Endometrium (tissue), 2 donors: ENCODE data around the gene PSENEN.
"Not testable (repeated sequence)": the region's sequence is repeated elsewhere in the genome, so short reads cannot be mapped to it uniquely, and the experiment has no call there.

ENCODE experiments used
- FAIRE-seq: peaks from 2 replicates; lab custom pipeline; 2012; peaks lifted over from hg19 to GRCh38; lab: Jason Lieb, UNC
- donor health status: control.
- donor health status: control.

PSENEN gene

DNA sequence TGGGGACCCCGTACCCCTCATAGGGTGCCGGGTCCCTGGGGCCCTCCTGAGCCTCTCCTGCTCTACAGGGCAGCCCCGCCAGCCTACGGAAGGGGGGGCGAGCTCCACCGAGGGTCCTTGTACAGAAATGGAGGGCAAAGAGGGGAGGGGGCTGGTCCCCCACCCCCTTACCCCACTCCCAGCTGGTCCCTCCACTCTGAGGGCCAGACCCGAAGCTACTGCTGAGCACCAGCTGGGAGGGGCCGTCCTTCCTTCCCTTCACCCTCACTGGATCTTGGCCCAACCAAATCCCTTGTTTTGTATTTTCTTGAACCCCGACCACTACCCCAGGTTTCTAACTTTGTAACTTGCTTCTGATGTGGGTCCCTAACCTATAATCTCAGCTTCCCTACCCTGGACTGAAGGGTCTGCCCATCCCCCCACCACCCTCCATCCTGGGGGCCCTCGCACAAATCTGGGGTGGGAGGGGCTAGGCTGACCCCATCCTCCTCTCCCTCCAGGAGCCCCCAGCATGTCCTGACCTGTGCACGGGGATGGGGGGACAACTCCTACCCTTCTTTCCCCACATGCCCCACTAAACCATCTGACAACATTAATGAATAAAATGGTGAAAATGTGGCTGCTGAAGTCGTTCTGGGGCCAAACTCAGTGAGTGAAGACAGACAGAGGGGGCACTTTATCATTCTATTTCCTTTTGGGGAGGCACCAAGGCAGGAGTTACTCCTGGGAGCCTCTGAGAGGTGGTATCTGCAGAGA, 42.9 kb downstream of the PSENEN start:
- no peak for FAIRE-seq

DNA sequence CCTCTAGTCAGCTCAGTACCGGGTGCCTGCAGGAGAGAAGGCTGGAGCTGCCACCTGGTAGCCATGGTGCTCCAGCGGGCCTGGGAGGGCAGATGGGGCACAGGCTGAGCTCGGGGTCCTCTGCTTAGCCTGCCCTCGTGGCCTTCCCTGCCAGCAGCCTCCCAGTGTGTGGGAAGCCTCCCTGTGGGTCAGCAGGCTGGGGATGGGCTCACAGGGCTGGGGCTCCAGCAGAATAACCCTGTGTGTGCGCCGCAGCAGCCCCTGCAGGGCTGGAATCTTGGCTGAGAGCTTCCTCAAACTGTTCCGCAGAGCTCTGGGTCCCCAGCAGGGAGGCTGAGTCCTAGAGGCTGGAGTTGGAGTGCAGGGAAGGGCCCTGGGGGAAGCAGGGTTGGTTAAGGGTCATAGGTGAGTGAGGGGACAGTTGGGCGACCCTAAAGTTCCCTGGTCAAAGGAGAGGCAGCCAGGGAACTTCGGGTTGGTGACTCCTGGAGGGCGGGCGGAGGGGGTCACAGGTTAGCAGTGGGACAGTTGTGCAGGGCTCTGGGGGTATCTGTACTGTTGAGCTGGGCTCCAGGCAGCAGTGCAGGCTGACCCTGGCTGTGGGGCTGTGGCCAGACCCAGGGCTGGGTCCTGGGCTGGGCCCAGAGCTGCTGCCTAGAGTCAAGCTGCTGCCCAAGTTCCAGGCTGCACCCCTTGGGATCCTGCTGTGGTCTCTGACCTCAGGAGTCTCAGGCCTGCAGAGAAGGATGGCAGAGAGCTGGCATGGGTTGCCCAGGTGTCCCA, 43.9 kb downstream of the PSENEN start:
- FAIRE-seq, result no peak

DNA sequence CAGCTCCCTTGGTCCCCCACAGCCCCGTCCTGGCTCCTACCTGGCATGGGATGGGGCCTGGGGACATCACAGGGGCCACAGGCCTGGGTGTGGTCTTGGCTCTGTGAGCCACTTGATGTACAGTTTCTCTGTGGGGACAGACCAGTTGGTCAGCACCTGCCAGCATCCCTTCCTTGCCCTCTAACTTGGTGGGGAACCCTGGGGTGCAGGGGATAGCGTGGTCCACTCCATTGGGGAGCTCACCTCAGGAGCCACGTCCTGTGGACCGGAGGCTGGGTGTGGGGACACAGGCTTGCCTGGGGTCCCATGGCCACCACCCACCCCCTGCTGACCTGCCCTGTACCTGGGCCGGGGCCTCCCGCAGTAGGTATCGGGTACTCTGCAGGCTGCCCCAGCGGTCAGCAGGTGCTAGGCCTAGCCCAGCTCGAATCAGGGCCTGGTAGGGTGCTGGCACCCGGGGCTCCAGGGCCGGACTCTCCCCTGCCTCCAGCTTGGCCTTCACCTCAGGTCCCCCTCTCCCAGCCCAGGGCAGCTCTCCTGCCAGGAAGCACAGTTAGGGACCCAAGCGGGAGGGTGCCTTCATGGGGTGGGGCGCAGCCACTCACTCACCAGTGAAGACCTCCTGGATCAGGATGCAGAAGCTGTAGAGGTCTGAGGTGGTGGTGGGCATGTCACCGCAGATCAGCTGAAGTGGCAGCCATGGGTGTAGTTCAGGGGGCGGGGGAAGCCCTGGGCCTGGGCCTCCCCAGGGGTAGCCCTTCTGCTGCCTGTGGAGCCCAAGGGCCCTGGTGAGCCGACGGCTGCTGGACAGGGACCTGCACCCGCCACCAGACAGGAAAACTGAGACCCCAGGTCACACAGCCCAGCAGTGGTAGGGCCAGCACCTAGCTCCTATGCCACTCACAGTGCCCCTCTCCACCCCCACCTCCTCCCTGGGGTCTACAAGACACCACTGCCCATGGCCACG, 44.8 kb downstream of the PSENEN start:
- FAIRE-seq, result no peak

DNA sequence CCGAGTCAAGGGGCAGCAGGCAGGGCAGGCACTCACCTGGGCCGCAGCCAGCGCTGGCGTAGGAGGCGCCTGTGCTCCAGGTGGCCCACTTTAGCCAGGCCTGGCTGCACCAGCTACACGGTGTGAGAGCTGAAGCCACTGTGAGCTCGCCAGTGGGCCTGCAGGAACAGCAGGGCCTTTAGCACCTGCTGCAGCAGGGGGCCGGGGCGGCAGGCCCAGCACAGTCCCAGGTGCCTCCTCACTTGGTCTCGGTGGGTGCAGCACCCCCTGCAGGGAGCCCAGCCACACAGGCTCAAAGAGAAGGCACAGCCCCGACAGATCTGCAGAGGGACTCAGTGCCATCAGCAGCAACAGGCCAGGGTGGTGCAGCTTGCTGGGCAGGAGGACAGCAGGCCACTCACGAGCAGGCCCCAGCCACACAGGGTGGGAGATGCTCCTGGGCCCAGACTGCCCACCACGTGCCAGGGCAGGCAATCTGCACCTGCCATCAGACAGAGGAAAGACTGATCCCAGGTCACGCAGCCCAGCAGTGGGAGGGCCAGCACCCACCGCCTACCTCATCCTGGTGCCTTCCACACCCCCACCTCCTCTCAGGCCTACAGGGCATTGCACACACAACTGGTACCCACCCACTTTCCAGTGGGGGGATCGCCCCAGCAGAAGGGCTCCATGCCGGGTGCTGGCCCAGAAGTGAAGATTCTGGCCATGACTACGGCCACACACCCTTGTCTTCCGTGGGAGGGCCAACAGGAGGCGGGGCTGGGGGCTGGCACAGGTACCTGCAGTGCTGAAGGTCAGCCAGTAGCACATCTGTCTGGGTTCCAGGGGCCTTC, 45.7 kb downstream of the PSENEN start:
- FAIRE-seq, result no peak

DNA sequence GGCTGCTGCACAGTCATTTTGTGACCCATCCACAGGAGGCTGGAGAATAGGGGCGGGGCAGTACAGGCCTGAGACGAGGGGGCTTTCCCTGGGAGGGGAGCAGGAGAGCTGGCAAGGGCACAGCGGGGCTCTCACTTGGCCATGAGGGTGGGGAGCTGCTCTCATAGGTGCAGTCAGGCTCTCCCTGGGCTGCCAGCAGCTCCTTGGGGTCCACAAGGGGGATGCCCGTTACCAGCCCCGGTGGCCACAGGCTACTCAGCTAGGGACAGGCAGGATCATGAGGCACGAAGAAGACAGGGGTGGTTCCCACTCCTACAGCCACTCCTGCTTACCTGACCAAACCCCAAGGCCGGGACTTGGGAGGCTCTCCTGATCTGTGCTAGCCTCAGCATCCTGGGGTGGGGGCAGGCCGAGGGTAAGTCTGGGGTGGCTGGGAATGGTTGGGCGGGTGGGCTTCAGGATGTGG, 46.4 kb downstream of the PSENEN start:
- FAIRE-seq, result no peak

DNA sequence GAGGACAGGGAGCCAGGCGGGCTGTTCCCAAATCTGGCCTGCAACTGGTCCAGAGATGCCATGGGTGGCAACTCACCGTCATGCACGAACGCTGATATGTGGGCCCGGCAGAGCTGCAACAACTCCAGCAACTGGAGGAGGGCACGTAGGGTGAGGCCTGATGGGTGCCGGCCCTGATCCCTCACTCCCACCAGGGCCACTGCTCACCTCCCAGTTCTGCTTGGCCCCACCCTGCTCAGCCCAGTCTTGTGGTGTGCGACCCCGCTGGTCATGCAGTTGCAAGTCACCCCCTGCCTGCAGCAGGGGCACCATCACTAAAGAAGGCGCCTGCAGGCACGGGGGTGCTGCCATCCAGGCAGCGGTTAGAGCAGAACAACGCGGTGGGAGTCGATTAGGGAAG, 46.9 kb downstream of the PSENEN start:
- no peak for FAIRE-seq

DNA sequence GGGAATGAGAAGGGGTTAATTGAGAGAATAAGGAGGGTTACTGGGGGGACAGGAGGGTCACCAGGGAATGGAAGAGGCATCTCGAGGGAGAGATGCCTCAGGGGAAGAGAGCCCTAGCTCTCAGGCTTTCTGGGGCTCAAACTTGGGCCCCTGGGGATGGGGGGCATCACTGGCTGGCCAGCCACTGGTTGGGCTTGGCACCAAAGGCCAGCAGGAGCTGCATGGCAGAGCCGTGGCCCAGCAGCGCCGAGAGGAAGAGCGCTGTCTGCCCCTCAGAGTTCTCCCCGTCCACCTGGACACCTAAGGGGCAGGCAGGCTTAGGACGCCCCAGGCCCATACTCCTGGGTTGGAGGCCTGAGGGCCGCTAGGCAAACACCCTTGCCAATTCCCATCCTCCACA, 47.4 kb downstream of the PSENEN start:
- no peak for FAIRE-seq

DNA sequence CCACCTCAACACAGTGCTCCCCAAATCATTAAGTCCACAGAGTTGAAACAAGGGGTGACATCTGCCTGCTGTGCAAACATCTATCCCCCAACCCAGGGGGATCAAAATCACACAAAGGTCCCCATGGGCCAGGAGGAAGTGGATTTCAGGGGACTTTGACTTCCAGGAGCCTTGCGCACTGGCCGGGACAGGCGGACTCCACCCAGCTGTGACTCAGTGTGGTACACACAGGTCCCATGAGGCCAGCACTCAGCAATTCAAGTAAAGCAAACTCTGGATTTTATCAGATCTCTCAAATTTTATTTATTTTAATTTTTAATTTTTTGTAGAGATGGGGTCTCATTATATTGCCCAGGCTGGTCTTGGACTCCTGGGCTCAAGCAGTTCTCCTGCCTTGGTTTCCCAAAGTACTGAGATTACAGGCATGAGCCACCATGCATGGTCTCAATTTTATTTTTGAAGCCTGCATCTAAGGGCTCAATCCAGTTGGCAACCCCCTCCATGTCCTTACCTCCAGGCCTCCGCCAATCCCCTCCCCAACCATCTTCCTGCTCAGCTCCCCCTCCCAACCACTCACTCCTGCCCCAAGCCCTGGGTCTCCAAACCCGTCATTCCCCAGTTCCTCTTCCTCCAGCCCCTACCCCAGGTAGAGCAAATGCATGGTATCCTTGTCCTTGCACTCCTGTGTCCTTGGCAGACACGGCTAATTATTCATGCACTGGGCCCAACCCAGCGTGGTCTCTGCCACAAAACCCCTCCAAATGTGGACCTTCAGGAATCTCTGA, 48.1 kb downstream of the PSENEN start:
- FAIRE-seq, result no peak

DNA sequence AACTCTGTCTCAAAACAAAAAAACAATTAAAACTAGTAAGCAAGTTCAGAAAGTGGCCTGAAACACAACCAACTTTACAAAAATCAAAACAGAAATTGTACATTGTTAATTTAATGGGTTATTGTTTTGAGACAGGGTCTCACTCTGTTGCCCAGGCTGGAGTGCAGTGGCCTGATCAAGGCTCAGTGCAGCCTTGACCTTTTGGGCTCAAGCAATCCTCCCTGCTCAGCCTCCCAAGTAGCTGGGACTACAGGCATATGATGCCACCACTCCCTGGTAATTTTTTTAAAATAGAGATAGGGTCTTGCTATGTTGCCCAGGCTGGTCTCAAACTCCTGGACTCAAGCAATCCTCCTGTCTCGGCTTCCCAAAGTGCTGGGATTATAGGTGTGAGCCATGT, 50.1 kb downstream of the PSENEN start:
- not testable (repeated sequence) for FAIRE-seq
